PC-9 (cell line): Measurements from ENCODE around the gene RAPGEF6. TPM values are rescaled to one million over a fixed set of nuclear protein-coding genes. Genes with fewer than 3 reads are reported as not detected.

Experiments
- BruUV-seq: library from RNA; stranded (reverse); fragments of 400-500 nt; replicated peaks from 2 replicates; lab custom pipeline; 2021; lab: Mats Ljungman, UMichigan
- CTCF ChIA-PET: fragments of 300-600 bp; sonication (Branson Sonifier 250); formaldehyde crosslinking; loops from one replicate; lab custom pipeline; 2022; ENCODE audit warnings: antibody characterized with exemption; lab: Charles Lee
- POLR2A ChIA-PET: fragments of 300-600 bp; sonication (Branson Sonifier 250); formaldehyde crosslinking; loops from one replicate; lab custom pipeline; 2022; ENCODE audit warnings: antibody characterized with exemption; ENCODE audit not compliant: unreplicated experiment; lab: Charles Lee
- DNase-seq, 2 experiments: peaks; one replicate each; pipeline versions ENCODE4 v3.0.0 to v3.0.0-alpha.2; 2015 to 2022; ENCODE audit warnings: mixed read lengths in 1 of 2
- H2AFZ ChIP-seq: fragments of 200-600 bp; sonication (generic); 2 replicates; pipeline ENCODE4 v1.8.1; 2017; ENCODE audit warnings: antibody characterized with exemption
- H3F3A ChIP-seq: fragments of 200-600 bp; sonication (generic); 2 replicates; pipeline ENCODE4 v1.8.1; 2017; ENCODE audit warnings: antibody characterized with exemption, mild to moderate bottlenecking, low read depth; ENCODE audit not compliant: insufficient read depth
- H3K27ac ChIP-seq: fragments of 200-600 bp; sonication (generic); 2 replicates; pipeline ENCODE4 v1.6.1; 2016; ENCODE audit warnings: mixed run types
- H3K27me3 ChIP-seq: fragments of 200-600 bp; sonication (generic); 2 replicates; pipeline ENCODE4 v1.6.1; 2016; ENCODE audit warnings: low read depth, mixed run types; ENCODE audit not compliant: insufficient read depth
- H3K36me3 ChIP-seq: fragments of 200-600 bp; sonication (generic); 2 replicates; pipeline ENCODE4 v1.6.1; 2016; ENCODE audit warnings: low read depth, mixed run types
- H3K4me1 ChIP-seq: fragments of 200-600 bp; sonication (generic); replicated peaks from 2 replicates; pipeline ENCODE4 v1.6.1; 2016; ENCODE audit warnings: mixed run types; ENCODE audit not compliant: insufficient read depth
- H3K4me2 ChIP-seq: fragments of 200-600 bp; sonication (generic); 2 replicates; pipeline ENCODE4 v1.6.1; 2017; ENCODE audit warnings: mixed run types
- H3K4me3 ChIP-seq: fragments of 200-600 bp; sonication (generic); 2 replicates; pipeline ENCODE4 v1.6.1; 2016; ENCODE audit warnings: mixed run types
- H3K79me2 ChIP-seq: fragments of 200-600 bp; sonication (generic); 2 replicates; pipeline ENCODE4 v1.6.1; 2017; ENCODE audit warnings: low read depth, mixed run types
- H3K9me2 ChIP-seq: fragments of 200-600 bp; sonication (generic); 2 replicates; pipeline ENCODE4 v1.8.1; 2017; ENCODE audit warnings: mild to moderate bottlenecking; ENCODE audit not compliant: insufficient read depth
- H3K9me3 ChIP-seq: fragments of 200-600 bp; sonication (generic); 2 replicates; pipeline ENCODE4 v1.8.1; 2016; ENCODE audit warnings: low read depth; ENCODE audit not compliant: insufficient read depth
- H4K20me1 ChIP-seq: fragments of 200-600 bp; sonication (generic); 2 replicates; pipeline ENCODE4 v1.8.1; 2017; ENCODE audit not compliant: insufficient read depth
- EZH2 ChIP-seq: fragments of 200-600 bp; sonication (generic); IDR thresholded peaks from 2 replicates; pipeline ENCODE4 v1.8.0; 2017; ENCODE audit warnings: antibody characterized with exemption, low read depth
- intact Hi-C: fragments of 100-400 bp; cut with micrococcal nuclease; formaldehyde crosslinking; loops from one replicate; pipeline ENCODE4 v1.10.0; 2022; ENCODE audit not compliant: unreplicated experiment
- total RNA-seq: library from RNA; stranded (reverse); gene quantifications from 2 replicates; pipeline ENCODE4 v1.2.3, GENCODE V29; 2021
- TF ChIP-seq, protein P1 (sequence below): fragments of 200-600 bp; sonication (generic); conservative IDR thresholded peaks from 2 replicates; pipeline ENCODE4 v1.6.1; 2017; ENCODE audit warnings: mixed run types, antibody characterized with exemption, mild to moderate bottlenecking, moderate library complexity

The RAPGEF6 gene
- total RNA-seq, 1 experiment from 2014 or later, result 17.1 TPM

DNA sequence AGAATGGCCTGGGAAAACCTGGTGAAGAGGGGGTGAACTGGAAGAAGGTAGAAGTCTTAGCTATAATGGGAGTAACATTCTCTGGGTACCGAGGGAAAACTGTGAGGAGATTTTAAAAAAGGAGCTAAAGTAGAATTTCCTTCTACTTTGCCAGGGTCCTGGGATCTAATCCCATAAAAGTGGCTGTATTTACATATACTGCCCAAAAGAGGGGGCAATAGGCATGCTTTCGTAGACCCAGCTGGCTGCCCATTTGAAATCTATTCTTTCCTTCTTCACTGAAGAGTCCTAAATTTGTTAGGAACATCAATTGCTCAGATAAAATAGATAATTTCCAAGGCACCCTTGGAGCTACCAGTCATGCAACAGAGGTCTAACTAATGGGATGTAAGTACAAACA, 212.0 kb downstream of the RAPGEF6 start:
- no peak overlapping the region for H3K4me3 ChIP-seq
- H3K79me2 ChIP-seq, result no peaks in the 10 kb centered on the region
- 0 out of 2 replicates have a peak, but pooled peaks cover 3% of the 10 kb centered on the region for H3K36me3 ChIP-seq
- ChIA-PET CTCF (interaction anchor here (0.6 kb wide), 1 partner anchor 314 kb away, joined by 3 read pairs; no protein-coding TSS in a partner anchor), POLR2A (no interaction called here)
- H3K4me1 ChIP-seq, result no peaks in the 10 kb centered on the region
- H3F3A ChIP-seq, result no peaks in the 10 kb centered on the region; the same call in 1 of the 2 replicates
- no peak overlapping the region for H3K27ac ChIP-seq
- no peak overlapping the region for H2AFZ ChIP-seq
- no peaks in the 10 kb centered on the region for H4K20me1 ChIP-seq
- intact Hi-C loops, result loop anchor here (1.0 to 5.0 kb wide), 2 partner anchors 584 to 640 kb away; no protein-coding TSS in a partner anchor
- BruUV-seq, result no TSS peak
- H3K4me2 ChIP-seq, result no peak overlapping the region
- no peaks in the 10 kb centered on the region for H3K27me3 ChIP-seq
- DNase-seq, result no peak
- no peak for TF ChIP-seq EZH2
- TF ChIP-seq, protein P1, sequence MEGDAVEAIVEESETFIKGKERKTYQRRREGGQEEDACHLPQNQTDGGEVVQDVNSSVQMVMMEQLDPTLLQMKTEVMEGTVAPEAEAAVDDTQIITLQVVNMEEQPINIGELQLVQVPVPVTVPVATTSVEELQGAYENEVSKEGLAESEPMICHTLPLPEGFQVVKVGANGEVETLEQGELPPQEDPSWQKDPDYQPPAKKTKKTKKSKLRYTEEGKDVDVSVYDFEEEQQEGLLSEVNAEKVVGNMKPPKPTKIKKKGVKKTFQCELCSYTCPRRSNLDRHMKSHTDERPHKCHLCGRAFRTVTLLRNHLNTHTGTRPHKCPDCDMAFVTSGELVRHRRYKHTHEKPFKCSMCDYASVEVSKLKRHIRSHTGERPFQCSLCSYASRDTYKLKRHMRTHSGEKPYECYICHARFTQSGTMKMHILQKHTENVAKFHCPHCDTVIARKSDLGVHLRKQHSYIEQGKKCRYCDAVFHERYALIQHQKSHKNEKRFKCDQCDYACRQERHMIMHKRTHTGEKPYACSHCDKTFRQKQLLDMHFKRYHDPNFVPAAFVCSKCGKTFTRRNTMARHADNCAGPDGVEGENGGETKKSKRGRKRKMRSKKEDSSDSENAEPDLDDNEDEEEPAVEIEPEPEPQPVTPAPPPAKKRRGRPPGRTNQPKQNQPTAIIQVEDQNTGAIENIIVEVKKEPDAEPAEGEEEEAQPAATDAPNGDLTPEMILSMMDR, result peak; percentile 57; the same call in 1 of the 2 replicates
- no peaks in the 10 kb centered on the region for H3K9me3 ChIP-seq
- H3K9me2 ChIP-seq, result no peaks in the 10 kb centered on the region

DNA sequence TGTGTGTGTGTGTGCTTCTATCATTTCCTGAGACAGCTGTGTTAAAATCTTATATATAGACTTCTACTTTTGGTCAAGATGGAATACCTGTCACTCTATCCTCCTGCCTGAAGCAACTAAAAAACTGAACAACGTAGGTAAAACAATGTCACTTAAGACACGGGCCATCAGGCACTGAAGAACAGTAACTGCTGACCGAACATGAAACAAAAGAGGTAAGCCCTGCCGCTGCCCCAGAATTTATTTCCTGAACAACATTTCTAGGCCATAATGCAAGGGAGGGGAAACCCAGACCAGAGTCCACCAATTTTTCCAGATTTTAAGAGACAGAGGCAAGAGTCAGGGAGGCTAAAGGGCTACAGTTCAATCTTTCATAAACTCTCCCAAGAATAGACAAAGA, 215.2 kb downstream of the RAPGEF6 start:
- Histone ChIP-seq H2AFZ (no peak overlapping the region), H3F3A (peaks cover 5% of the 10 kb centered on the region; the same call in 1 of the 2 replicates), H3K4me1 (no peaks in the 10 kb centered on the region), H3K4me3 (no peak overlapping the region), H3K36me3 (0 out of 2 replicates have a peak, but pooled peaks cover 3% of the 10 kb centered on the region), H3K27ac (no peak overlapping the region), H3K27me3 (no peaks in the 10 kb centered on the region), H3K9me2 (no peaks in the 10 kb centered on the region), H3K4me2 (no peak overlapping the region), H4K20me1 (no peaks in the 10 kb centered on the region), H3K79me2 (no peaks in the 10 kb centered on the region), H3K9me3 (no peaks in the 10 kb centered on the region)
- no TSS peak for BruUV-seq
- intact Hi-C loops, result loop anchor here (5.0 to 10.0 kb wide), 2 partner anchors 255 to 587 kb away; partner anchors contain the start of gene HINT1
- DNase-seq, result no peak
- TF ChIP-seq, protein P1, result no peak
- TF ChIP-seq EZH2, result no peak
- CTCF ChIA-PET, result interaction anchor here (0.7 kb wide), 1 partner anchor 161 kb away, joined by 11 read pairs; no protein-coding TSS in a partner anchor
- POLR2A ChIA-PET, result no interaction called here

DNA sequence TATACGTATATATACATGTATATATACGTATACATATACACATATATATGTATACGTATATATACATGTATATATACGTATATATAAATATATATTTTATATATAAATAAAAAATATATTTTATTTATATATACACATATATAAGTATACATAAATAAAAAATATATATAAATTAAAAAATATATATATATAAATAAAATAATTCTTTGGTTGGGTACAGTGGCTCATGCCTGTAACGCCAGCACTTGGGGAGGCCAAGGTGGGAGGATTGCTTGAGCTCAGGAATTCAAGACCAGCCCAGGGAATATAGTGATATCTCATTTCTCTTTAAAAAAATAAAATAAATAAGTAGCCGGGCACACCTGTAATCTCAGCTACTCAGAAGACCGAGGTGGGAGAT, 216.2 kb downstream of the RAPGEF6 start:
- BruUV-seq, result no TSS peak

More for the DNA sequence above, 216.2 kb downstream of the RAPGEF6 start:
- no peak for TF ChIP-seq EZH2
- TF ChIP-seq, protein P1, result no peak
- H3K27ac ChIP-seq, result no peak overlapping the region
- intact Hi-C loops, result loop anchor here (10.0 kb wide), 1 partner anchor 254 kb away; the partner anchor contains the start of gene HINT1
- POLR2A ChIA-PET, result no interaction called here
- H4K20me1 ChIP-seq, result no peaks in the 10 kb centered on the region
- H3K4me1 ChIP-seq, result no peaks in the 10 kb centered on the region
- H3K79me2 ChIP-seq, result no peaks in the 10 kb centered on the region
- CTCF ChIA-PET, result interaction anchor here (0.6 kb wide), 2 partner anchors 362 to 1319 kb away, joined by 3 to 10 read pairs; no protein-coding TSS in a partner anchor
- H3K27me3 ChIP-seq, result no peaks in the 10 kb centered on the region
- no peak overlapping the region for H3K4me2 ChIP-seq
- no peaks in the 10 kb centered on the region for H3K9me2 ChIP-seq
- no peak overlapping the region for H3K4me3 ChIP-seq
- H3F3A ChIP-seq, result peaks cover 5% of the 10 kb centered on the region; the same call in 1 of the 2 replicates
- 0 out of 2 replicates have a peak, but pooled peaks cover 3% of the 10 kb centered on the region for H3K36me3 ChIP-seq
- no peaks in the 10 kb centered on the region for H3K9me3 ChIP-seq
- no peak overlapping the region for H2AFZ ChIP-seq
- no peak for DNase-seq
